Neural progenitor cell (in vitro differentiated cells): ENCODE results near the gene AUNIP. TPM values are rescaled to one million over a fixed set of nuclear protein-coding genes. Genes with fewer than 3 reads are reported as not detected.

Experiments
- DNase-seq: peaks from one replicate; pipeline ENCODE4 v3.0.0-alpha.2; 2016; ENCODE audit warnings: low spot score
- H2AFZ ChIP-seq: fragments of 200-600 bp; sonication (generic); replicated peaks from 2 replicates; pipeline ENCODE4 v1.6.1; 2016; ENCODE audit warnings: antibody characterized with exemption
- H3F3A ChIP-seq: fragments of 200-600 bp; sonication (generic); 2 replicates; pipeline ENCODE4 v1.6.1; 2016; ENCODE audit warnings: antibody characterized with exemption, low read depth
- H3K27ac ChIP-seq: fragments of 200-600 bp; sonication (generic); 2 replicates; pipeline ENCODE4 v1.5.1; 2016; ENCODE audit warnings: mild to moderate bottlenecking
- H3K27me3 ChIP-seq: fragments of 200-600 bp; sonication (generic); 2 replicates; pipeline ENCODE4 v1.6.1; 2016; ENCODE audit warnings: mild to moderate bottlenecking, moderate library complexity
- H3K36me3 ChIP-seq: fragments of 200-600 bp; sonication (generic); 2 replicates; pipeline ENCODE4 v1.5.1; 2016
- H3K4me1 ChIP-seq: fragments of 200-600 bp; sonication (generic); 2 replicates; pipeline ENCODE4 v1.6.1; 2016; ENCODE audit warnings: mixed run types
- H3K4me2 ChIP-seq: fragments of 200-600 bp; sonication (generic); 2 replicates; pipeline ENCODE4 v1.6.1; 2016
- H3K4me3 ChIP-seq: fragments of 200-600 bp; sonication (generic); 2 replicates; pipeline ENCODE4 v1.5.1; 2016
- H3K79me2 ChIP-seq: fragments of 200-600 bp; sonication (generic); 2 replicates; pipeline ENCODE4 v1.6.1; 2016; ENCODE audit warnings: low read depth
- H3K9ac ChIP-seq: fragments of 200-600 bp; sonication (generic); 2 replicates; pipeline ENCODE4 v1.6.1; 2016
- H3K9me3 ChIP-seq: fragments of 200-600 bp; sonication (generic); 2 replicates; pipeline ENCODE4 v1.5.1; 2016; ENCODE audit warnings: low read depth
- H4K20me1 ChIP-seq: fragments of 200-600 bp; sonication (generic); 2 replicates; pipeline ENCODE4 v1.6.1; 2016; ENCODE audit warnings: low read depth
- H3K27ac Mint-ChIP-seq: 3 replicates; pipeline ENCODE4 v1.8.0; 2021; ENCODE audit warnings: mixed read lengths
- H3K27me3 Mint-ChIP-seq: 2 replicates; pipeline ENCODE4 v1.8.0; 2022; ENCODE audit warnings: low read depth, mild to moderate bottlenecking, inconsistent platforms, moderate library complexity, mixed read lengths; ENCODE audit not compliant: insufficient read depth
- H3K36me3 Mint-ChIP-seq: 3 replicates; pipeline ENCODE4 v1.8.0; 2021; ENCODE audit warnings: mixed read lengths
- H3K4me1 Mint-ChIP-seq: 3 replicates; pipeline ENCODE4 v1.8.0; 2021; ENCODE audit warnings: mixed read lengths
- H3K4me3 Mint-ChIP-seq: 3 replicates; pipeline ENCODE4 v1.8.0; 2021; ENCODE audit warnings: mild to moderate bottlenecking, moderate library complexity, mixed read lengths
- H3K9me3 Mint-ChIP-seq: 3 replicates; pipeline ENCODE4 v1.8.0; 2020; ENCODE audit warnings: mixed read lengths
- EZH2 ChIP-seq: fragments of 200-600 bp; sonication (generic); IDR thresholded peaks from 2 replicates; pipeline ENCODE4 v1.6.1; 2017; ENCODE audit warnings: antibody characterized with exemption, mild to moderate bottlenecking, moderate library complexity
- EZH2phosphoT487 ChIP-seq: fragments of 200-600 bp; sonication (generic); IDR thresholded peaks from 2 replicates; pipeline ENCODE4 v1.6.1; 2017; ENCODE audit warnings: antibody characterized with exemption
- total RNA-seq: library from RNA; depleted of rRNA; stranded (reverse); fragments of >200 nt; gene quantifications from 2 replicates; pipeline ENCODE4 v1.2.3, GENCODE V29; 2015; ENCODE audit warnings: low replicate concordance
- TF ChIP-seq, protein P1 (sequence below): fragments of 200-600 bp; sonication (generic); IDR thresholded peaks from 2 replicates; pipeline ENCODE4 v1.5.1; 2017; ENCODE audit warnings: antibody characterized with exemption, mild to moderate bottlenecking

Gene AUNIP
- total RNA-seq, 1 donor from 2014 or later: 15.2 TPM

- H3K79me2 ChIP-seq: peaks cover 86% of the 10 kb centered on the region
- H3K4me1 Mint-ChIP-seq: peaks cover 10% of the 10 kb centered on the region
- no peak overlapping the region for H3K4me3 ChIP-seq
- H3K4me2 ChIP-seq: no peak overlapping the region
- H3K27ac Mint-ChIP-seq: no peak overlapping the region
- H2AFZ ChIP-seq: no peak overlapping the region
- no peaks in the 10 kb centered on the region for H4K20me1 ChIP-seq
- H3K4me3 Mint-ChIP-seq: no peak overlapping the region
- peaks cover 9% of the 10 kb centered on the region for H3F3A ChIP-seq
- no peak overlapping the region for H3K27ac ChIP-seq
- H3K9me3 Mint-ChIP-seq: no peaks in the 10 kb centered on the region
- no peak for DNase-seq
- peaks cover 2% of the 10 kb centered on the region for H3K36me3 Mint-ChIP-seq
- no peaks in the 10 kb centered on the region for H3K27me3 Mint-ChIP-seq
- H3K4me1 ChIP-seq: peaks cover 9% of the 10 kb centered on the region
- TF ChIP-seq EZH2phosphoT487 (no peak), EZH2 (no peak)
- TF ChIP-seq, protein P1, sequence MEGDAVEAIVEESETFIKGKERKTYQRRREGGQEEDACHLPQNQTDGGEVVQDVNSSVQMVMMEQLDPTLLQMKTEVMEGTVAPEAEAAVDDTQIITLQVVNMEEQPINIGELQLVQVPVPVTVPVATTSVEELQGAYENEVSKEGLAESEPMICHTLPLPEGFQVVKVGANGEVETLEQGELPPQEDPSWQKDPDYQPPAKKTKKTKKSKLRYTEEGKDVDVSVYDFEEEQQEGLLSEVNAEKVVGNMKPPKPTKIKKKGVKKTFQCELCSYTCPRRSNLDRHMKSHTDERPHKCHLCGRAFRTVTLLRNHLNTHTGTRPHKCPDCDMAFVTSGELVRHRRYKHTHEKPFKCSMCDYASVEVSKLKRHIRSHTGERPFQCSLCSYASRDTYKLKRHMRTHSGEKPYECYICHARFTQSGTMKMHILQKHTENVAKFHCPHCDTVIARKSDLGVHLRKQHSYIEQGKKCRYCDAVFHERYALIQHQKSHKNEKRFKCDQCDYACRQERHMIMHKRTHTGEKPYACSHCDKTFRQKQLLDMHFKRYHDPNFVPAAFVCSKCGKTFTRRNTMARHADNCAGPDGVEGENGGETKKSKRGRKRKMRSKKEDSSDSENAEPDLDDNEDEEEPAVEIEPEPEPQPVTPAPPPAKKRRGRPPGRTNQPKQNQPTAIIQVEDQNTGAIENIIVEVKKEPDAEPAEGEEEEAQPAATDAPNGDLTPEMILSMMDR: no peak
- no peaks in the 10 kb centered on the region for H3K9me3 ChIP-seq
- H3K9ac ChIP-seq: no peak overlapping the region
- no peaks in the 10 kb centered on the region for H3K27me3 ChIP-seq
- H3K36me3 ChIP-seq: no peaks in the 10 kb centered on the region
Observed at GRCh38 chr1:25854554-25854953, 4.7 kb downstream of the AUNIP start.

DNA sequence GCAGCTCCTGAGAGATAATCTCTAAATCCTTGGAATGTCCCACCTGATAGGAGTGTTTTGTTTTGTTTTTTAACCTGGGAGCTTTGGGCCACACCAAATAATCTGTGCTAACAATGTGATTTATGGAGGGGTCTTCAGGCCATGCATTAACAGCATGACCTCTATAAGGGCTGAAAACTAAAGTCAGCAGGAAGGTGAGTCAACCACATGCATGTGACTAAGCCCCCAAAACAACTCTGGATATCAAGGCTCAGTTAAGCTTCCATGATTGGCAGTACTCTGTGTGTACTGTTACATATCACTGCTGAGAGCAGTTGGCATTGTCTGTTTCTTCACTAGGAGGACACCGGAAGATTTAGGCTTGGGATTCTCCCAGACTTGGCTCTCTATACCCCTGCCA lies 10.7 kb downstream of the AUNIP start:
- Mint-ChIP-seq H3K4me1 (peaks cover 24% of the 10 kb centered on the region), H3K36me3 (no peaks in the 10 kb centered on the region), H3K4me3 (no peak overlapping the region), H3K27me3 (no peaks in the 10 kb centered on the region), H3K9me3 (no peaks in the 10 kb centered on the region), H3K27ac (peak overlapping the region; percentile 28)
- Histone ChIP-seq H3K4me3 (no peak overlapping the region), H4K20me1 (no peaks in the 10 kb centered on the region), H3K36me3 (no peaks in the 10 kb centered on the region), H3K4me2 (no peak overlapping the region), H3K4me1 (no peaks in the 10 kb centered on the region), H3K9me3 (no peaks in the 10 kb centered on the region), H3K27ac (no peak overlapping the region), H3F3A (no peaks in the 10 kb centered on the region), H3K79me2 (peaks cover 86% of the 10 kb centered on the region), H2AFZ (no peak overlapping the region), H3K27me3 (no peaks in the 10 kb centered on the region), H3K9ac (no peak overlapping the region)
- DNase-seq: no peak
- TF ChIP-seq EZH2 (no peak), EZH2phosphoT487 (no peak)
- TF ChIP-seq, protein P1: no peak

GRCh38 chr1:25847929-25848328 lies 11.3 kb downstream of the AUNIP start:
- H3K4me2 ChIP-seq: no peak overlapping the region
- Mint-ChIP-seq H3K27me3 (no peaks in the 10 kb centered on the region), H3K4me1 (peaks cover 24% of the 10 kb centered on the region), H3K36me3 (no peaks in the 10 kb centered on the region), H3K27ac (no peak overlapping the region), H3K9me3 (no peaks in the 10 kb centered on the region), H3K4me3 (no peak overlapping the region)
- H3K4me3 ChIP-seq: no peak overlapping the region
- H3K27me3 ChIP-seq: no peaks in the 10 kb centered on the region
- no peak overlapping the region for H3K9ac ChIP-seq
- H4K20me1 ChIP-seq: no peaks in the 10 kb centered on the region
- H3K36me3 ChIP-seq: no peaks in the 10 kb centered on the region
- H2AFZ ChIP-seq: no peak overlapping the region
- no peak for TF ChIP-seq EZH2
- TF ChIP-seq, protein P1: no peak
- TF ChIP-seq EZH2phosphoT487: no peak
- DNase-seq: no peak
- no peaks in the 10 kb centered on the region for H3F3A ChIP-seq
- H3K9me3 ChIP-seq: no peaks in the 10 kb centered on the region
- H3K79me2 ChIP-seq: peaks cover 85% of the 10 kb centered on the region
- no peak overlapping the region for H3K27ac ChIP-seq
- no peaks in the 10 kb centered on the region for H3K4me1 ChIP-seq
